Muscle layer of duodenum (tissue), 2 donors: ENCODE measurements around the gene TSR1.
A peak's percentile ranks its signal among the peaks of the same experiment; 100 is the strongest.

Experiments used
- H3K27ac ChIP-seq: one replicate; pipeline ENCODE4 v1.7.0; 2013; ENCODE audit warnings: mild to moderate bottlenecking, low read length
- H3K27me3 ChIP-seq: one replicate; pipeline ENCODE4 v1.7.0; 2013; ENCODE audit warnings: low read depth, mild to moderate bottlenecking, control low read depth, low read length
- H3K36me3 ChIP-seq, 2 donors: one replicate each; pipeline ENCODE4 v1.7.0; 2013; ENCODE audit warnings: low read length in 2 of 2, control low read depth in 1 of 2, mild to moderate bottlenecking in 1 of 2; ENCODE audit not compliant: insufficient read depth in 2 of 2, control insufficient read depth in 1 of 2
- H3K4me1 ChIP-seq, 2 donors: one replicate each; pipeline ENCODE4 v1.7.0; 2013; ENCODE audit warnings: low read length in 2 of 2, mild to moderate bottlenecking in 2 of 2, control low read depth in 1 of 2, moderate library complexity in 1 of 2; ENCODE audit not compliant: insufficient read depth in 2 of 2, control insufficient read depth in 1 of 2
- H3K4me3 ChIP-seq, 2 donors: one replicate each; pipeline ENCODE4 v1.7.0; 2013; ENCODE audit warnings: low read length in 2 of 2, low read depth in 1 of 2, mild to moderate bottlenecking in 1 of 2
- H3K9me3 ChIP-seq, 2 donors: one replicate each; pipeline ENCODE4 v1.7.0; 2013; ENCODE audit warnings: low read length in 2 of 2, control low read depth in 1 of 2, mild to moderate bottlenecking in 1 of 2; ENCODE audit not compliant: control insufficient read depth in 1 of 2
- donor health status: healthy.

Gene TSR1

DNA sequence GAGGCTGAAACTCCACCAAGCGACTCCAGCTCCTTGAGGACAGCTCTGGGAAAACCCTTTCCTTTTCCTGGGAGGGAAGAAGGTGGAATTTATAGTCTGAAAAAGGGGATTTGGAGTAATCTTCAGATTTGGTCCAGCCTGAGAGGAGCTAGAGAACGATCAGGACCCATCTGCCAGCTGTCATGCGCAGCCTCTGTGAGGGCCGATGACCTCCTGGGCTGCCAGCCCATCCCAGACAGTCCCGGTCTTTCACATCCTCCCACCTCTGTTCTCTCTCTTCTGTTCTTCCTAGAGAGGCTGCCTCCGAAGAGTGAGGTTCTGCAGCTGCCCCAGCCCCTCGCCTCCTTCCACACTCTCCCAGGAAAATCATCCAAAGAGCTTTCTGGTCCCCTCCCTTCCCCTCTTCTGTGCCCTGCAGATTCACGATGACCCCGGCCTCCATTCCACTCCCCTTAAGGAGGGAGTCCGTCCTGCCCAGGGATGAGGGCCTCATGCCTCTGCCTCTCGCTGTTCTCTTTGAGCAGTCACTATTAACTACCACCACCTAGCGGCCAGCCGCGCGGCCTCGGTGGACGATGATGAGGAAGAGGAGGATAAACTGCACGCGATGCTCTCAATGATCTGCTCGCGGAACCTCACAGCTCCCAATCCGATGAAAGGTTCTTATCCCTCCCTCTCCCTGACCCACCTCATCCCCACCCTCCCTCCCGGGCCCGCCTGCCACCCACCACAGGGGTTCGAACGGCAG lies 30.7 kb upstream of the TSR1 start:
- Histone ChIP-seq H3K36me3 (peaks cover 14 to 56% of the 10 kb centered on the region in 2 donors), H3K9me3 (no peaks in the 10 kb centered on the region), H3K4me1 (peaks cover 0 to 23% of the 10 kb centered on the region in 2 donors), H3K4me3 (no peak overlapping the region), H3K27ac (no peak overlapping the region), H3K27me3 (no peaks in the 10 kb centered on the region)

DNA sequence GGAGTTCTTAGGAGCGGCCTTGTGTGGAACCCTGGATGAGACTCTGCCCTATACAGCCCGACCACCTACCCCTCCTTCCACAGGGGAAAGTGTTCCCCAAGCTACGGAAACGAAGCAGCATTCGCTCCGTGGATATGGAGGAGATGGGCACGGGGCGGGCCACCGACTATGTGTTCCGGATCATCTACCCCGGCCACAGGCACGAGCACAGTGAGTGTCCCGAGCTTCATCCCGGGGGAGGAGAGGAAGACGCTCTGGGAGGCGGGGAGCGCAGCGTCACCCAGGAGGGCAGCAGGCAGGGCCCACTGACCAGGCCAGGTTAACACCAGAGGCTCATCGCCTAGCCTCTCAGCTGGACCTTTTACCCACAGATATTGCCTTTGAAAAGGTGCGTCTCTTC lies 28.9 kb upstream of the TSR1 start:
- H3K36me3 ChIP-seq, result peaks cover 14 to 47% of the 10 kb centered on the region in 2 donors
- H3K27me3 ChIP-seq, result no peaks in the 10 kb centered on the region
- H3K4me1 ChIP-seq, result peaks cover 0 to 23% of the 10 kb centered on the region in 2 donors

DNA sequence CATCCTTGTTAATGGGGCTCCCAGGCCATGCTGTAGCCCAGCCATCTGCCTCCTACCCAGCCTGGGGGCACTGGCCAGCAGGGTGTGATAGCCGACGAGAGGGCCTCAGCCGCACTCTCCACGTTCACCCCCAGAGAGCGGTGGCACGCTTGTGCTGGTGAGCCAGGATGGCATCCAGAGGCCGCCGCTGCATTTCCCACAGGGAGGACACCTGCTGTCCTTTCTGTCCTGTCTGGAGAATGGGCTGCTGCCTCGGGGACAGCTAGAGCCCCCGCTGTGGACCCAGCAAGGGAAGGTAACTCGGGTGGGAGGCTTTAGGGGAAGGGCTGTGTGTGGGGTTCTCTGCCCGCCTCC lies 28.5 kb upstream of the TSR1 start:
- no peak overlapping the region for H3K4me3 ChIP-seq
- peaks cover 14 to 47% of the 10 kb centered on the region in 2 donors for H3K36me3 ChIP-seq
- no peaks in the 10 kb centered on the region for H3K9me3 ChIP-seq
- H3K27ac ChIP-seq, result no peak overlapping the region
- no peaks in the 10 kb centered on the region for H3K27me3 ChIP-seq
- H3K4me1 ChIP-seq, result peaks cover 0 to 22% of the 10 kb centered on the region in 2 donors

More for the DNA sequence above, 28.9 kb upstream of the TSR1 start:
- Histone ChIP-seq H3K9me3 (no peaks in the 10 kb centered on the region), H3K4me3 (no peak overlapping the region), H3K27ac (no peak overlapping the region)

DNA sequence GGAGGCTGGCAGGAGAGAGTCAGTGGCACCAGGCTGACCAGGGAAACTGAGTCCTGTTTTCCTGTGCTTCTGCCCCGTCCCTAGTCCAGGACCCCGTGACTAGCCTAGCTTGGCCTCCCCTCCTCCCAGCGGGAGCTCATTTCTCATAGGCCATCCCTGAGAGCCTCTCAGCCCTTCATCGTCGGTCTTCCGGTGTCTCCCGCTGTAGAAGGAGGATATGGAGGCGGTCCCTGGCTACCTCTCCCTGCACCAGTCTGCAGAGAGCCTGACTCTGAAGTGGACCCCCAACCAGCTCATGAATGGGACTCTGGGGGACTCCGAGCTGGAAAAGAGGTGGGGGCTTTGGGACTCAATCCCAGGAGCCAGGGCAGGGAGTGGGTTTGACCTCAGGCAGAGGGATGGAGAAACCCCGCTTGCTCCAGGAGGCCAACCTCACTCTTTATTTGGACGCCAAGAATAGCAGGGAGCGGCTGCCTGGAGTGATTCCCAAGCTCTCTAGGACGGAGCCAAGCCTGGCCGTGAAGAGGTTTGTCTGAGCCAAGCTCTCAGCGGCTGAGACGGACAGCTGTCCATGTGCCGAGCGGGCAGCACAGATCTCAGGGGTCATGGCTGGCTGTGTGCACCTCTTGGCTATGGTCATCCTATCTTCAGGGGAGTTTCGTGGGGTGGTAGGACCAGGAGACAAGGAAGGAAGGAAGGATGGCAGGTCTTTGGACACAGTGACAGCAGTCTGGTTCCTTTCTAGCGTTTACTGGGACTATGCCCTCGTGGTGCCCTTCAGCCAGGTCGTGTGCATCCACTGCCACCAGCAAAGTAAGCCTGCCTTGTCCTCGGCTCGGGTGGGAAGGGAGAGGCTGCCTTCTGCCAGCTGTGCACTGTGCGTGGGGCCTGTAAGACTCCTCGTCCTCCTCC lies 27.9 kb upstream of the TSR1 start:
- peaks cover 14 to 47% of the 10 kb centered on the region in 2 donors for H3K36me3 ChIP-seq

DNA sequence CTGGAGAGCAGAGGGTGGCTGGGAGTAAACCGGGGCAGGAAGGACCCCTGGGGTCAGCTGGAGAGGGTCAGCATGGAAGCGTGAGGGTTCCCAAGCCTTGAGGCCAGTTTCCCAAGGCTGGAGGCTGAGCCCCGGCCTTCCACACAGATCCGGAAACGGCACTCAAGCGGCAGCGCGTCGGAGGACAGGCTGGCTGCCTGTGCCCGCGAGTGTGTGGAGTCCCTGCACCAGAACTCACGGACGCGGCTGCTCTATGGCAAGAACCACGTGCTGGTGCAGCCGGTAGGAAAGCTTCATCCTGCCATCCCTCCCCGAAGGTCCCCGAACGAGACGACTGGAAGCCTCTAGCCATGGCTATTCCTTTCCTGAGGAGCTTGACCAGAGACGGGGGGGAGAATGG lies 27.1 kb upstream of the TSR1 start:
- Histone ChIP-seq H3K4me1 (peaks cover 0 to 20% of the 10 kb centered on the region in 2 donors), H3K27me3 (no peaks in the 10 kb centered on the region), H3K27ac (no peak overlapping the region), H3K9me3 (no peaks in the 10 kb centered on the region), H3K36me3 (peaks cover 14 to 47% of the 10 kb centered on the region in 2 donors), H3K4me3 (no peak overlapping the region)

More for the DNA sequence above, 27.9 kb upstream of the TSR1 start:
- Histone ChIP-seq H3K4me1 (peaks cover 0 to 22% of the 10 kb centered on the region in 2 donors), H3K27me3 (no peaks in the 10 kb centered on the region), H3K9me3 (no peaks in the 10 kb centered on the region), H3K4me3 (peak overlapping the region in 1 of 2 donors; percentile 14), H3K27ac (no peak overlapping the region)

DNA sequence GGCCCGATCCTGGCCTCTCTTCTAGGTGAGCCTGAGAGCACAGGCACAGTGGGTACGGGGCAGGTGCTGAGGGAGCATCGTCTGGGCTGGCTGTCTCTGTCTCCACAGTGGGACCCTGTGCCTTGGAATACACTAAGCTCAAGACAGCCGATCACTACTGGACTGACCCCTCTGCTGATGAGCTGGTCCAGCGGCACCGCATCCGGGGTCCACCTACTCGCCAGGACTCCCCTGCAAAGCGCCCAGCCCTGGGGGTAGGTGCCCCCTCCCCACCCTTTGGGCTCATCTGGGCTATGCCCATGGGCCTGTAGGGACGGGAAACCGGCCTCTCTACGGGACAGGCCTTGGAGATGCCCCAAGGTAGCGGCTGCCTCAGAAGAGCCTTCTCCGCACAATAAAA lies 26.6 kb upstream of the TSR1 start:
- peaks cover 14 to 44% of the 10 kb centered on the region in 2 donors for H3K36me3 ChIP-seq

DNA sequence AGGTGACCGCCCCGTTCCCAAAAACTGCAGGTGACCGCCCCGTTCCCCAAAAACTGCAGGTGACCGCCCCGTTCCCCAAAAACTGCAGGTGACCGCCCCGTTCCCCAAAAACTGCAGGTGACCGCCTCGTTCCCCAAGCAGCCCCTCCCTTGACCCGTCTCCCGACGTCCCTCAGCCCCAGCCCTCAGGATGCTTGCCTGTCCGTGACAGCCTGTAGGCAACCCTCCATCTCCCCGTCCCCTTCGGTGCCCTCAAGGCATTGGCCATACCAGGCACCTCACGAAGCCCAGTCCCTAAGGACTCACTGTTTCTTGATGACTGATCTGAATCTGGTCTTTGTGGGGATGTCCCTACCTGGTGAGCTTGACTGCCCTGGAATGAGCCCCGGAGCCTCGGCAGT lies 26.2 kb upstream of the TSR1 start:
- Histone ChIP-seq H3K27me3 (no peaks in the 10 kb centered on the region), H3K4me3 (no peak overlapping the region), H3K27ac (no peak overlapping the region), H3K4me1 (peaks cover 0 to 20% of the 10 kb centered on the region in 2 donors), H3K36me3 (peaks cover 14 to 40% of the 10 kb centered on the region in 2 donors), H3K9me3 (no peaks in the 10 kb centered on the region)

More for the DNA sequence above, 26.6 kb upstream of the TSR1 start:
- H3K4me1 ChIP-seq, result peaks cover 0 to 20% of the 10 kb centered on the region in 2 donors
- H3K4me3 ChIP-seq, result no peak overlapping the region
- no peaks in the 10 kb centered on the region for H3K27me3 ChIP-seq
- no peaks in the 10 kb centered on the region for H3K9me3 ChIP-seq
- H3K27ac ChIP-seq, result no peak overlapping the region

DNA sequence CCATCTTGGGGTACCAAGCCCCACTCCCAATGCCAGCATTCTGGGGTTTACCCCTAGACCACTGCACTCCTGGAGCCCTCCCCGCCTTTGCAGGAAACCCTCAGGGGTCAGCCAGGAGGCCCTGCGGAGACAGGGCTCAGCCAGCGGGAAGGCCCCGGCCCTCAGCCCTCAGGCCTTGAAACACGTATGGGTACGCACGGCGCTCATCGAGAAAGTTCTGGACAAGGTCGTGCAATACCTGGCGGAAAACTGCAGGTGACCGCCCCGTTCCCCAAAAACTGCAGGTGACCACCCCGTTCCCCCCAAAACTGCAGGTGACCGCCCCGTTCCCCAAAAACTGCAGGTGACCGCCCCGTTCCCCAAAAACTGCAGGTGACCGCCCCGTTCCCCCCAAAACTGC lies 25.8 kb upstream of the TSR1 start:
- no peak overlapping the region for H3K4me3 ChIP-seq
- H3K27me3 ChIP-seq, result no peaks in the 10 kb centered on the region
- H3K9me3 ChIP-seq, result no peaks in the 10 kb centered on the region
- peaks cover 15 to 40% of the 10 kb centered on the region in 2 donors for H3K36me3 ChIP-seq
- no peak overlapping the region for H3K27ac ChIP-seq
- H3K4me1 ChIP-seq, result peaks cover 0 to 20% of the 10 kb centered on the region in 2 donors

DNA sequence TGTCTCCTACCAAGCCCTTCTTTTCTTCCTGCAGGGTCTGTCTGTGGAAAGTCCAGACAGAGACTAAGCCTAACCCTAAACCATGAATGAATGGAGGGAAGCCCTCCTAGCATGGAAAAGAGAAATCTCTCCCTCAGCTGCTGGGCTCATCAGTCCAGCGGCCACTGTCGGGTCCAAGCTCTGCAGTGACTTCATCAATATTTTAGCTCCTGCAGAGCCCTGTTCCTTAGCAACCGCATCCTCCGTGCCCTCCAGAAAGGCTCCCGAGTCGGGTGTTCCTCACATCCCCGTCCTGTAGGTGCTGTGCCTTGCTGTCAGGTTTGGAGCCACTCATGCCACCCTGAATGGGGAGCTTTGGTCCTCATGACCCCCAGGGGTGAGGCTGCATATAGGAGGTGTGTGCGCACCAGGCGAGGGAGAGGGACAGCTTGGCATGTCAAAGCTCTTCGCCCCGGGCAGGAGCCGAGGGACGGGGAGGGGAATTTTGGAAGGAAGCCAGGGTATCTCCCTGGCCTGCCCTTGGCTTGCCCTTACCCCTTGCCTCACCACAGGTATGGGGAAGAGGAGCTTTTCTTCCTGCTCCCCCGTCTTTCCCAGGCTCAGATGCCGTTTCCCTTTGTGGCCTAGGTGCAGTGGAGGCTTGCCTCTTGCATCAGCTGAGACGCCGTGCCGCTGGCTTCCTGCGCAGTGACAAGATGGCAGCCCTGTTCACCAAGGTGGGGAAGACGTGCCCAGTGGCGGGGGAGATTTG lies 24.9 kb upstream of the TSR1 start:
- peaks cover 13 to 37% of the 10 kb centered on the region in 2 donors for H3K36me3 ChIP-seq
- no peaks in the 10 kb centered on the region for H3K9me3 ChIP-seq
- H3K4me3 ChIP-seq, result no peak overlapping the region
- no peaks in the 10 kb centered on the region for H3K27me3 ChIP-seq
- H3K27ac ChIP-seq, result no peak overlapping the region
- H3K4me1 ChIP-seq, result peaks cover 0 to 20% of the 10 kb centered on the region in 2 donors

DNA sequence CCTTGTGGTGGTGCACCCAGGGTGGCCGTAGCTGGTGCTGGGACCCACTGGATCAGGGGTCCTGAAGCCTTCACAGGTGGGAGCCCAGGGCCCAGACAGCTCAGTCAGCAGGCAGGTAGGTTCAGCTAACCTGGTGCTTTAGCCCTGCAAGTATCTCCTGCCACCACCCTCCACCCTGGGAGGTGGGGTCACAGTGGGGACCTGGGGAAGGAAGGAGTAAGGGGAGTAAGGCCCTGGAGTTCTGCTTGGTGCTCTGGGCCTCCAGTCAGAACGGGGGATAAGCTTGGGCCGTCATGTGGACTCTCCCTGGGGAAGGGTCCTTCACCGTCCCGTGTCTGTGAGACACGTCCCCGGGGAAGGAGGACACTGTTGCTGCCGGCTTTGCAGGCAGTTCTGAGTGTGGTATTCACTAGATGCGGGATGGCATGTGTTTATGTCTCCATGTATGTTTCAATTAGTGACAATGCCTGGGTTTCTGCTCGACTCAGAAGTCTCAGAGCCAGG lies 21.7 kb upstream of the TSR1 start:
- H3K27ac ChIP-seq, result no peak overlapping the region

More for the DNA sequence above, 21.7 kb upstream of the TSR1 start:
- Histone ChIP-seq H3K9me3 (no peaks in the 10 kb centered on the region), H3K4me1 (peaks cover 0 to 10% of the 10 kb centered on the region in 2 donors), H3K4me3 (no peak overlapping the region), H3K27me3 (no peaks in the 10 kb centered on the region), H3K36me3 (peaks cover 3 to 9% of the 10 kb centered on the region in 2 donors)
